GM10266 (cell line): ENCODE results near the gene OR10AD1.
"Not testable (repeated sequence)": the region's sequence is repeated elsewhere in the genome, so short reads cannot be mapped to it uniquely, and the experiment has no call there.

ENCODE experiments used
- DNase-seq: peaks from one replicate; pipeline ENCODE4 v3.0.0; 2012; ENCODE audit errors: extremely low spot score
- TF ChIP-seq, protein P1 (sequence below): IDR thresholded peaks from 2 replicates; pipeline ENCODE4 v1.5.1; 2012; ENCODE audit warnings: mild to moderate bottlenecking, low read depth; ENCODE audit not compliant: control insufficient read depth, insufficient read depth; ENCODE audit errors: missing control alignments

The OR10AD1 gene

GRCh38 chr12:48219631-48220030, 16.5 kb upstream of the OR10AD1 start:
- TF ChIP-seq, protein P1, sequence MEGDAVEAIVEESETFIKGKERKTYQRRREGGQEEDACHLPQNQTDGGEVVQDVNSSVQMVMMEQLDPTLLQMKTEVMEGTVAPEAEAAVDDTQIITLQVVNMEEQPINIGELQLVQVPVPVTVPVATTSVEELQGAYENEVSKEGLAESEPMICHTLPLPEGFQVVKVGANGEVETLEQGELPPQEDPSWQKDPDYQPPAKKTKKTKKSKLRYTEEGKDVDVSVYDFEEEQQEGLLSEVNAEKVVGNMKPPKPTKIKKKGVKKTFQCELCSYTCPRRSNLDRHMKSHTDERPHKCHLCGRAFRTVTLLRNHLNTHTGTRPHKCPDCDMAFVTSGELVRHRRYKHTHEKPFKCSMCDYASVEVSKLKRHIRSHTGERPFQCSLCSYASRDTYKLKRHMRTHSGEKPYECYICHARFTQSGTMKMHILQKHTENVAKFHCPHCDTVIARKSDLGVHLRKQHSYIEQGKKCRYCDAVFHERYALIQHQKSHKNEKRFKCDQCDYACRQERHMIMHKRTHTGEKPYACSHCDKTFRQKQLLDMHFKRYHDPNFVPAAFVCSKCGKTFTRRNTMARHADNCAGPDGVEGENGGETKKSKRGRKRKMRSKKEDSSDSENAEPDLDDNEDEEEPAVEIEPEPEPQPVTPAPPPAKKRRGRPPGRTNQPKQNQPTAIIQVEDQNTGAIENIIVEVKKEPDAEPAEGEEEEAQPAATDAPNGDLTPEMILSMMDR, result no peak
- DNase-seq, result no peak

DNA sequence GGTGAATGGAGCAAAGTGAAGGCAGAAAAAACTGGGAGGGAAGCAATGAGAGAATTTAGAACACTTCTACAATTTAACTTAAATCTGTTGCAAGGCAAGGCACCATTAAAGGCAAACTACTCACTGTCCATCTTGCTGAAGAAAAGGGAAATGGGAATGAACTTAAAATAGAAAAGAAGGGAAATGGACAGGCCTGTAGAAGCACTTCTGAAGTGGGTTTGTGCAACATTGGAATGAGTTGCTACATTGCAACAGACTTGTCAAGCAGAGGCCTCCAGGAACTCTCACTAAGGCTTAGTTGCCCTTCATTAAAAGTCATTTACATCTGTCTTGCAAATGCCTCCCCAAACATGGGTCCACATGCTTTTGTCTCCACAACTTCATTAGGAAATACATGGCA, 13.7 kb upstream of the OR10AD1 start:
- no peak for DNase-seq
- TF ChIP-seq, protein P1, result no peak

GRCh38 chr12:48209495-48209894, 6.4 kb upstream of the OR10AD1 start:
- DNase-seq, result not testable (repeated sequence)

- TF ChIP-seq, protein P1, result no peak
- DNase-seq, result no peak
Observed at GRCh38 chr12:48202766-48203165, 326 bp downstream of the OR10AD1 start.

- no peak for DNase-seq
- TF ChIP-seq, protein P1, result no peak
Observed at GRCh38 chr12:48201516-48201915, 1.6 kb downstream of the OR10AD1 start.

DNA sequence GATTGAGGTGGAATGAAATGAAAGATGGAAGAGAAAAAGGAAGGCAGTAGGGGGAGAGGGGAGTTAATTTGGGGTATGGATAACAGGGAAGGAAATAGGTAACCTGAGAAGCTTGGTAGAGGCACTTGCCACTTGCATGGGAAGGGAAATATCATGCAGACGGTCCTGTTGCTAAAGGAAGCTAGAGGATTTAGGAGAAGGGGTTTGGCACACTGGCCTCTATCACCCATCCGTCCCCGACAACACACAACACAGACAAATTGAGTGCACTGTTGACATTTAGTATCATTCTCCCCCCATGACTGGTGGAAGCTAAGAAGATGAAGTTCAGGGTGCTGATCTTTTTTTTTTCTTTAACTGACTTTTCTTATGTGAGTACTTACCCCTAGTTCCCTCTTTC, 2.0 kb downstream of the OR10AD1 start:
- TF ChIP-seq, protein P1, result no peak
- no peak for DNase-seq

DNA sequence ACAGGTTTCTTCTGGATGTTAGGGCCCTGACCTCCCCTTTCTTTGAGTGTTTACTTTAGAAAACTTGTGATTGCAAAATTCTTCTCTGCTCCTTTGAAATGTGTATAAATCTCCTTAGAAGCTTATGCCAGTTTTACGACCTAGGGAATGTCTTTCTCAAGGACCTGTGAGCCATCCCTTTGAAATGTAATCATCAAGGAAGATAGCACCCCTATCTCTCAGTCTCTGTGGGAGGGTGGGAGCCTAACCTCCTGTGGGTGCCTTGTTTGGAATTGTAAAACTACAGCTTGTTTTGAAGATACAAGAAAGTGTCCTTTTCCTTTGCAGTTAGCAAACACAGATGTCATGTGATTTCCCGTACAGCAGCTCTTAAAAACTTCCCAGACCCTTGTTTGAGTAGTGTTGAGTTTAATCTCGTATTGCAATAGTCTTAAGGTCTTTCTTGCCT, 3.3 kb downstream of the OR10AD1 start:
- no peak for DNase-seq
- TF ChIP-seq, protein P1, result no peak

GRCh38 chr12:48198985-48199384, 4.1 kb downstream of the OR10AD1 start:
- TF ChIP-seq, protein P1, result no peak
- DNase-seq, result no peak
